ENCODE measurements around the gene MICALL2.

DNA sequence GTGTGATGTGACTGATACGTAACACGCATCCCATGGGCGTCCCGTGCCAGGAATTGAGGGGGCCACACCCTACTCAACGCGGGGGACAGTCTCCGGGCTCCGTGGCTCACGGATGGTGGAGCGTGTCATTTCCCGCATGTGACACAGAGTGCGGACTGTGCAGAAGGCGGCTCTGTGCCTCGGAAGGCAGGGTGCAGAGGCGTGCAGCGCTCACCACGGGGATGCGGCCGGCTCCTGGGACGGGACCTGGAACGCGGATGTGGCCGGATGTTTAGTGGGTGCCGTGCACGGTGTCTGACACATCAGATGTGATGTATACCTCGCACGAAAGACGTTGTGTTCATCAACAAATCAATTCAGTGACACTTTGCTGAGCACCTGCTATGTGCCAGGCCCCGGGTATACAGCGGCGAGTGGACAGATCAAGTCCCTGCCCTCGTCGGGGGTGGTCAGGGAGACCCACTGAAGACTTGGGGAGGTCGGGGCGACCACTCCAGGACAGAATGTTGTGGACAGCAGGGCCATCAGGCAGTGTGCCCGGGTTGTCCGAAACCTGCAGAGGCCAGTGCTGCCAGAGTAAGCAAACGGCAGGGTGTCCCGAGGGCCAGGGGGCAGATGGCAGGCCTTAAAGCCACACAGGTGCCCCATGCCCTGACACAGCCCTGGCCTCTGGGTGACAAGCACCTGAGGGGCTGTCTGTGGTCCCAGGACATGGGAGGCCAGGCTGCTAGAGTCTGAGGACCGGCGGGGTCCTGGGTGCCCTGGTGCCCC lies 38.1 kb downstream of the MICALL2 start:
- TF ChIP-seq POLR2A (IDR thresholded peaks at IDR 0.05; ENCODE audit: low read depth, low read length) (no peak), POLR2AphosphoS5 (IDR thresholded peaks at IDR 0.05; ENCODE audit: low read depth, low read length) (no peak), TAF1 (IDR thresholded peaks at IDR 0.05; ENCODE audit: borderline replicate concordance, low read depth, low read length) (no peak)

All from GM12892 (cell line).